Esophagus muscularis mucosa (tissue), 4 donors: ENCODE data around the gene DMRTC2. TPM values are rescaled to one million over a fixed set of nuclear protein-coding genes. Genes with fewer than 3 reads are reported as not detected.

Source experiments
- DNase-seq: peaks from one replicate; pipeline ENCODE4 v3.0.0-alpha.2; 2017; ENCODE audit errors: extremely low spot score
- H3K27ac ChIP-seq, 4 donors: fragments of 200-600 bp; sonication (generic); replicated peaks in 1 of 4; 1 replicate in 3 of 4; 2 replicates in 1 of 4; pipeline ENCODE4 v1.5.1; 2016 to 2019; ENCODE audit warnings: mild to moderate bottlenecking in 1 of 4
- H3K27me3 ChIP-seq, 4 donors: fragments of 200-600 bp; sonication (generic); one replicate each; pipeline versions ENCODE4 v1.5.1 to v1.6.0; 2016 to 2019
- H3K36me3 ChIP-seq, 4 donors: fragments of 200-600 bp; sonication (generic); one replicate each; pipeline ENCODE4 v1.5.1; 2016 to 2019
- H3K4me1 ChIP-seq, 4 donors: fragments of 200-600 bp; sonication (generic); one replicate each; pipeline ENCODE4 v1.5.1; 2016 to 2019
- H3K4me3 ChIP-seq, 4 donors: fragments of 200-600 bp; sonication (generic); 1 replicate in 2 of 4; 2 replicates in 2 of 4; pipeline ENCODE4 v1.5.1; 2016 to 2019; ENCODE audit warnings: mild to moderate bottlenecking in 4 of 4, moderate library complexity in 1 of 4
- H3K9me3 ChIP-seq, 4 donors: fragments of 200-600 bp; sonication (generic); 1 replicate in 3 of 4; 2 replicates in 1 of 4; pipeline ENCODE4 v1.5.1; 2016 to 2019
- CTCF ChIP-seq, 3 experiments: fragments of 200-600 bp in 2 of 3; fragments of 450-650 bp in 1 of 3; sonication (generic) in 2 of 3; IDR thresholded peaks; one replicate each; pipeline ENCODE4 v1.5.1; 2017 to 2019; ENCODE audit warnings: antibody characterized with exemption in 3 of 3, mild to moderate bottlenecking in 2 of 3, moderate library complexity in 1 of 3
- EP300 ChIP-seq: sonication (generic); formaldehyde crosslinking; IDR thresholded peaks from one replicate; pipeline ENCODE4 v1.6.1; 2017; ENCODE audit warnings: antibody characterized with exemption
- POLR2A ChIP-seq: fragments of 450-650 bp; IDR thresholded peaks from one replicate; pipeline ENCODE4 v1.6.1; 2017; ENCODE audit warnings: antibody characterized with exemption, moderate library complexity, mild to moderate bottlenecking, low read depth
- POLR2AphosphoS5 ChIP-seq, 2 donors: sonication (generic); formaldehyde crosslinking; IDR thresholded peaks; one replicate each; pipeline ENCODE4 v1.6.1; 2017; ENCODE audit warnings: antibody characterized with exemption in 2 of 2
- WGBS: methylation state at CpG from one replicate; pipeline ENCODE4 v1.1.5; 2018; 5-methylcytosine and 5-hydroxymethylcytosine counted together
- intact Hi-C: fragments of 100-400 bp; cut with DNase I; formaldehyde crosslinking; loops from one replicate; pipeline ENCODE4 v1.15.1; 2023
- total RNA-seq, 4 donors: library from RNA; depleted of rRNA; stranded (reverse); fragments of >200 nt; gene quantifications; one replicate each; pipeline versions ENCODE4 v1.1.0 to v1.2.1, GENCODE V29; 2016

The DMRTC2 gene
- total RNA-seq, 4 donors from 2014 or later: not detected

- 64% methylated on average over 2 of the region's 2 CpGs for WGBS
- no peak for DNase-seq
These were observed 8.5 kb downstream of the DMRTC2 start for GRCh38 chr19:41853344-41853743.

DNA sequence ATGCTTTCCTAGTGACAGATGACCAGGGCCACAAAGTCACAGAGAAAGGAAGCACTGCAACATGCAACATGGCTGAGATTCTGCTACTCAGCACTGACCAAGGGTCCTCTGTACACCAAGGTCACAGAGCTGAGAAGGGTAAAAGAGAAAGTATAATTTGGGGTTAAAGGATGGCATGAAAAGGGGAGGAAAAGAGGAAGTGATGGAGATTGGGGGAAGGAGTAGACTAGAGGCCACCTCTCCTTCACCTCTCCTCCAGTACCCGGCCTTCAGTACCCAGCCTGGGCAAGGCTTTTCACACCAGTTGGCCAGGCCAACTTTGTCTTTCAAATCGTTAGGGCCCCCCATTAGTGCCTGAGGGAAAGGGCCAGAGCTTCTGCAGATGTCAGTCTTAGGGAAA lies 8.9 kb downstream of the DMRTC2 start:
- H3K36me3 ChIP-seq: no peaks in the 10 kb centered on the region
- DNase-seq: no peak

More at GRCh38 chr19:41853344-41853743, 8.5 kb downstream of the DMRTC2 start:
- Histone ChIP-seq H3K4me3 (no peak overlapping the region), H3K4me1 (no peaks in the 10 kb centered on the region), H3K27ac (no peak overlapping the region), H3K36me3 (no peaks in the 10 kb centered on the region), H3K27me3 (peaks cover 0 to 40% (median 1%) of the 10 kb centered on the region in 4 donors), H3K9me3 (no peaks in the 10 kb centered on the region)
- intact Hi-C loops: no loop called here
- no peak for TF ChIP-seq POLR2A
- TF ChIP-seq CTCF (IDR thresholded peaks at IDR 0.05): no peak
- TF ChIP-seq POLR2AphosphoS5 (IDR thresholded peaks at IDR 0.05): no peak
- TF ChIP-seq EP300: no peak

DNA sequence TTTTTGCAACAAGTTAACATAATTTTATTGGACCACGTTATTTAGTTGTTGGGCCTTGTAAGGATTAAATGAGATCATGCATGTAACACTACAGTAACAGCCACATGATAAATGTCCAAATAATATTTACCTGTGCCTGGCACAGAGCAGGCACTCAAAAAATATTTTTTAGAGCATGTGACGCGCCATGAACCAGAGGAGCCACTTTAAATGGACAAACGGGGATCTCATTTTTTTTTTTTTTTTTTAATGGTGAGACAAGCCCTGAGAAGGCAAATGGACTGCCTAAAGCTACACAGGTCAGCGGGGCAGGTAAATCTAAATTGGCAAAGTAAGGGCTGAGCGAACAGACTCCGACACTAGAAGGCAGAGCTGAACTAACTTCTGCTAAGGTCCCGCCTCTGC lies 14.4 kb downstream of the DMRTC2 start:
- DNase-seq: no peak
- Histone ChIP-seq H3K36me3 (peaks cover 11 to 34% (median 32%) of the 10 kb centered on the region in 4 donors), H3K27ac (peak overlapping the region; percentile 92 to 96 (median 94)), H3K27me3 (peaks cover 0 to 9% (median 1%) of the 10 kb centered on the region in 4 donors), H3K4me3 (peak overlapping the region; percentile 71 to 99 (median 88)), H3K4me1 (peaks cover 29 to 45% (median 39%) of the 10 kb centered on the region in 4 donors), H3K9me3 (no peaks in the 10 kb centered on the region)
- 5% methylated on average over 8 of the region's 8 CpGs for WGBS
- intact Hi-C loops: no loop called here
- TF ChIP-seq CTCF (IDR thresholded peaks at IDR 0.05) (peak in 1 of 3 experiments; percentile 46), POLR2AphosphoS5 (IDR thresholded peaks at IDR 0.05) (no peak)

More for the DNA sequence above, 8.9 kb downstream of the DMRTC2 start:
- 45% methylated on average over 2 of the region's 2 CpGs for WGBS
- Histone ChIP-seq H3K4me1 (peaks cover 0 to under 1% (median 0%) of the 10 kb centered on the region in 4 donors), H3K27ac (no peak overlapping the region), H3K4me3 (no peak overlapping the region), H3K27me3 (peaks cover 0 to 35% (median 1%) of the 10 kb centered on the region in 4 donors), H3K9me3 (no peaks in the 10 kb centered on the region)
- intact Hi-C loops: no loop called here
- TF ChIP-seq POLR2AphosphoS5 (IDR thresholded peaks at IDR 0.05) (no peak), POLR2A (no peak), EP300 (no peak), CTCF (IDR thresholded peaks at IDR 0.05) (no peak)

- under 1% methylated on average over 33 of the region's 76 CpGs for WGBS
- TF ChIP-seq EP300 (no peak), POLR2A (peak; percentile 44), POLR2AphosphoS5 (IDR thresholded peaks at IDR 0.05) (peak; percentile 91 to 94), CTCF (IDR thresholded peaks at IDR 0.05) (peak; percentile 31 to 77 (median 61))
- Histone ChIP-seq H3K27me3 (peaks cover 0 to 8% (median 1%) of the 10 kb centered on the region in 4 donors), H3K27ac (peak within 1 kb of the TSS; percentile 92 to 96 (median 94)), H3K9me3 (no peaks in the 10 kb centered on the region), H3K36me3 (peaks cover 17 to 40% (median 38%) of the 10 kb centered on the region in 4 donors), H3K4me1 (peaks cover 29 to 51% (median 43%) of the 10 kb centered on the region in 4 donors), H3K4me3 (peak within 1 kb of the TSS; percentile 71 to 99 (median 88))
- peak; percentile 99 for DNase-seq
- intact Hi-C loops: loop anchor here (5.0 kb wide), 1 partner anchor 92 kb away; no protein-coding TSS in a partner anchor
These were observed 15.0 kb downstream of the DMRTC2 start, which contains the start of gene RPS19 for GRCh38 chr19:41859618-41860418. TSS of gene RPS19 (plus strand) at chr19:41860255. CDS start at chr19:41860775, 520 bp downstream.
